ENCODE measurements around the gene ZNF92. TPM values are rescaled to one million over a fixed set of nuclear protein-coding genes. Genes with fewer than 3 reads are reported as not detected.

ZNF92 gene
- total RNA-seq, 2 donors from 2014 or later, result 26.4 to 26.5 TPM

GRCh38 chr7:65430344-65431186 is 56.9 kb downstream of the ZNF92 start:
- H3K4me1 ChIP-seq (ENCODE audit: control insufficient read depth, insufficient read depth, low read length), result no peaks in the 10 kb centered on the region
- Mint-ChIP-seq H3K9me3 (peaks cover 59% of the 10 kb centered on the region), H3K4me1 (no peaks in the 10 kb centered on the region), H3K27ac (no peak overlapping the region), H3K4me3 (no peak overlapping the region), H3K36me3 (ENCODE audit: low read depth) (peaks cover 3% of the 10 kb centered on the region), H3K27me3 (ENCODE audit: insufficient read depth) (peaks cover 2% of the 10 kb centered on the region)
- WGBS, 2 experiments (ENCODE audit: insufficient coverage in 1 of 2, insufficient read length in 1 of 2), result 91% methylated on average over 25 to 26 of the region's 26 CpGs
- H3K36me3 ChIP-seq (ENCODE audit: control insufficient read depth, insufficient read depth, low read length), result no peaks in the 10 kb centered on the region
- H3K9ac ChIP-seq (ENCODE audit: extremely low read depth, low read length, poor library complexity, severe bottlenecking), result no peak overlapping the region
- DNase-seq, result no peak
- TF ChIP-seq CTCF (conservative IDR thresholded peaks at IDR 0.05), result no peak
- H3K4me3 ChIP-seq (ENCODE audit: low read length), result peak overlapping the region; percentile 72
- no peak overlapping the region for H3K27ac ChIP-seq (ENCODE audit: low read depth, low read length)
- H3K9me3 ChIP-seq (ENCODE audit: control insufficient read depth, low read length), result peaks cover 40% of the 10 kb centered on the region
- no peaks in the 10 kb centered on the region for H3K27me3 ChIP-seq (ENCODE audit: control insufficient read depth, insufficient read depth, low read length, poor library complexity, severe bottlenecking)

- H3K4me1 Mint-ChIP-seq, result no peaks in the 10 kb centered on the region
- H3K27ac Mint-ChIP-seq, result no peak overlapping the region
- peaks cover 22% of the 10 kb centered on the region for H3K9me3 ChIP-seq (ENCODE audit: control insufficient read depth, low read length)
- H3K4me3 Mint-ChIP-seq, result no peak overlapping the region
- no peak for DNase-seq
- no peak overlapping the region for H3K27ac ChIP-seq (ENCODE audit: low read depth, low read length)
- peaks cover 2% of the 10 kb centered on the region for H3K27me3 Mint-ChIP-seq (ENCODE audit: insufficient read depth)
- no peak overlapping the region for H3K9ac ChIP-seq (ENCODE audit: extremely low read depth, low read length, poor library complexity, severe bottlenecking)
- no peaks in the 10 kb centered on the region for H3K27me3 ChIP-seq (ENCODE audit: control insufficient read depth, insufficient read depth, low read length, poor library complexity, severe bottlenecking)
- peaks cover 25% of the 10 kb centered on the region for H3K9me3 Mint-ChIP-seq
- H3K36me3 Mint-ChIP-seq (ENCODE audit: low read depth), result peaks cover under 1% of the 10 kb centered on the region
- H3K36me3 ChIP-seq (ENCODE audit: control insufficient read depth, insufficient read depth, low read length), result no peaks in the 10 kb centered on the region
- WGBS, 2 experiments (ENCODE audit: insufficient coverage in 1 of 2, insufficient read length in 1 of 2), result 80 to 93% methylated on average over 2 to 3 of the region's 3 CpGs
- TF ChIP-seq CTCF (conservative IDR thresholded peaks at IDR 0.05), result no peak
- no peak overlapping the region for H3K4me3 ChIP-seq (ENCODE audit: low read length)
- no peaks in the 10 kb centered on the region for H3K4me1 ChIP-seq (ENCODE audit: control insufficient read depth, insufficient read depth, low read length)
Measured at GRCh38 chr7:65434307-65434706, 60.7 kb downstream of the ZNF92 start.

GRCh38 chr7:65436163-65436562 is 62.5 kb downstream of the ZNF92 start:
- Histone ChIP-seq H3K4me1 (ENCODE audit: control insufficient read depth, insufficient read depth, low read length) (no peaks in the 10 kb centered on the region), H3K9ac (ENCODE audit: extremely low read depth, low read length, poor library complexity, severe bottlenecking) (no peak overlapping the region), H3K9me3 (ENCODE audit: control insufficient read depth, low read length) (peaks cover 3% of the 10 kb centered on the region), H3K27me3 (ENCODE audit: control insufficient read depth, insufficient read depth, low read length, poor library complexity, severe bottlenecking) (no peaks in the 10 kb centered on the region), H3K27ac (ENCODE audit: low read depth, low read length) (no peak overlapping the region), H3K4me3 (ENCODE audit: low read length) (no peak overlapping the region), H3K36me3 (ENCODE audit: control insufficient read depth, insufficient read depth, low read length) (no peaks in the 10 kb centered on the region)
- Mint-ChIP-seq H3K4me3 (no peak overlapping the region), H3K27ac (no peak overlapping the region), H3K27me3 (ENCODE audit: insufficient read depth) (peaks cover 2% of the 10 kb centered on the region), H3K36me3 (ENCODE audit: low read depth) (no peaks in the 10 kb centered on the region), H3K4me1 (no peaks in the 10 kb centered on the region), H3K9me3 (peaks cover 8% of the 10 kb centered on the region)
- DNase-seq, result no peak
- TF ChIP-seq CTCF (conservative IDR thresholded peaks at IDR 0.05), result no peak

Measured in endodermal cell (in vitro differentiated cells).